ENCODE measurements around the gene CASP4.
"Not testable (repeated sequence)": the region's sequence is repeated elsewhere in the genome, so short reads cannot be mapped to it uniquely, and the experiment has no call there.

Gene CASP4

DNA sequence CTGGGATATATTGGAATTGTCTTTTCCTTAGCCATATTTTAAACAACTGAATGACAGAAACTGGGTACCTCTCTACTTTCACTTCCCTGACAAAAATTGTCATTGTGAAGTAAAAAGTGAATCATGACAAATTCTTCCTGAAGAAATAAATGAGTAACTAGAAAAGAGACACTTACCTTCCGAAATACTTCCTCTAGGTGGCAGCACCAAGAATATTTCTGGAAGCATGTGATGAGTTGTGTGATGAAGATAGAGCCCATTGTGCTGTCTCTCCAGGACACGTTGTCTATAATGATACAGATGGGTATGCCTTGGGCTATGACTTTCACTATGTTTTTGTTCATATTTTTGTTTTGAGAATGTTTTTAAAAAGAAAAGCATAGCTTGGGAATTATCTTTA lies 21.5 kb downstream of the CASP4 start:
- peak in 1 of 2 experiments; percentile 18 for DNase-seq

DNA sequence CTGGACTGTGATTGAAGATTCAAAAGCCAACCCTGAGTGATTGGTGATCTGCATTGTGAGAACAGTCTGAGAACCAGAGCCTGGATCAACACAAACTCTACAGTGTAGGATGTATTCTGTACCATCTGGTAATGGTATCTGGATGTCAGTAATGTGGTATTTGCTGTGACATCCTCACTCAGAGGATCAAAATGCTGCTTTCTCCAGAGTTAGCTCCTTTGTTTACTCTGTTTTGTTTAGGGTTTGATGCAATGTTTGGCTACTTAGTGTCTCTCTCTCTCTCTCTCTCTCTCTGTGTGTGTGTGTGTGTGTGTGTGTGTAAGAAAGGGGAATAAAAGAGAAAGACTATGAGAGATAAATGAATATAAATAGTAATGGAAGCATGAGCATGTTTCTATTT lies 24.3 kb downstream of the CASP4 start:
- DNase-seq, result no peak

DNA sequence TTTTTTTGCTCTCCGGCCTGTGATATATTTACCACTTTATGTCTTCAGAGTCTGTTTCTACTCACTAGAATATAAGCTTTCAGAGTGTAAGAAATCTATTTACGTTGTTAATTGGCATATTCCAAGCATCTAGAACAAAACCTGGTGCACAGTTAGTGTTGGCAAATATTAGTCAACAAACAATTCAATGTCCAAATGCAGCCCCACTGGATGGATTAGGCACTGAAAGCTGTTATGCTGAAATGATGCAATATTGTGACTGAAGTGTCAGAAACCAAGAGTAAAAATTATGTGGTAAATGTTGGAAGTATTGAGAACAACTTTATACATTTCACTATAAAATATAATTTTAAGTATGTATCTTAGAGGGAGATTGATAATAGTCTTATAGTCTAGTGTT lies 24.8 kb downstream of the CASP4 start:
- no peak for DNase-seq

DNA sequence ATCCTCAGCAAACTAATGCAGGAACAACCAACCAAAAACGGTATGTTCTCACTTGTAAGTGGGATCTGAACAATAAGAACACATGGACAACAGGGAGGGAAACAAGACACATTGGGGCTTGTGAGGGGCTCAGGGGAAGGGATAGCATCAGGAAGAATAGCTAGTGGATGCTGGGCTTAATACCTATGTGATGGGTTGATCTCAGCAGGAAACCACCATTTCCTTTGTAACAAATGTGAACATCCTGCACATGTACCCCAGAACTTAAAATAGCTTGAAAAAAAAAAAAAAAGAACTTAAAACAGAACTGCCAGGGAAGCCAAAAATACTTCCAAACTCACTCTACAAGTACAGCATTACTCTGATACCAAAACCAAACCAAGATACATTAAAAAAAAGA lies 33.8 kb downstream of the CASP4 start:
- no peak for DNase-seq

DNA sequence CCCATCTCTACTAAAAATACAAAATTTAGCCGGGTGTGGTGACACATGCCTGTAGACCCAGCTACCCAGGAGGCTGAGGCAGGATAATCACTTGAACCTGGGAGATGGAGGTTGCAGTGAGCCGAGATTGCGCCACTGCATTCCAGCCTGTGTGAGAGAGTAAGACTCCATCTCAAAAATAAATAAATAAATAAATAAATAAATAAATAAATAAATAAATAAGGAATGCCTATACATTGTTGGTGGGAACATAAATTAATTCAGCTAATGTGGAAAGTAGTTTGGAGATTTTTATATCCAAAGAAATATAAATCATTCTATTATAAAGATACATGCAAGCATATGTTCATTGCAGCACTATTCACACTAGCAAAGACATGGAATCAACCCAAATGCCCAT lies 34.3 kb downstream of the CASP4 start:
- not testable (repeated sequence) for DNase-seq

GRCh38 chr11:104928811-104929210 lies 39.6 kb downstream of the CASP4 start:
- DNase-seq, result no peak

GRCh38 chr11:104926771-104927611 lies 41.4 kb downstream of the CASP4 start:
- no peak for DNase-seq

- DNase-seq, result no peak
These were observed 42.5 kb downstream of the CASP4 start for GRCh38 chr11:104925850-104926249.

GRCh38 chr11:104918113-104918824 lies 50.1 kb downstream of the CASP4 start:
- DNase-seq, result no peak

DNA sequence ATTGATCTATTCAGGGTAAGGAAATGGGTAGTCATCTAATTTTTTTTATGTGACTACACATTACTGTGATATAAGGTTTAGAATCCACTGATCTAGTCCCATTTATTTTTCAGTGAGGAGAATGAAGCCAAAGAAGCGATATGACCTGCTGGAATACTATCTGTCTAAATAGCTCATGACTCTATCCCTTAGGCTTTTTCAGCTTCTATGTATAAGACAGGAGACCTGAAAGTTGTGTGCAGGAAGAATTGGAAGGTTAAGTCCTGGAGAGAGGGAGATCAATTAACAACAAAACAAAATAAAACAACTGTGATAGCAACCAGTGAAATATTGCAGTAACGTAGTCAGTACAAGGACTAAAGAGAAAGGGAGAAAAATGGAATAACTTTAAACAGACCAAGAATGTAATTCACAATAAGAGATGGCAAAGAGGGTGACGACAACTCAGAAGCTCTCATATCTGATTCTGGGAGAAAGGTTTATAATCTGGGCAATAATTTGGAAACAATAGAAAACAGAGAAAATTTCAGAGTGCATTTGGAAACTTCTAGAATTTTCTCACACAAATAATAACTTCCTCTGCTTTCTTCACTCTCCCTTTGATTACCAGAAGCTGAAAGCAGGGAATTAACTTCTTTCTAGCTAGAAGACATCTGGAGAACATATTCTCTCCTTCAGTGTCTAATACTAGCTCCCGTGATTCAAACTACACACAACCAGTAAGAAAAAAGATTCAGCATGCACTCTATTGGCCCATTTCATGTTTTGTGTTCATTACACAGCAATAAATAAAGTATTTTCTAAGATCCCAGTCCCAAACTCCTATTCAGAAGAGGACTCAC lies 50.9 kb downstream of the CASP4 start:
- no peak for DNase-seq

DNA sequence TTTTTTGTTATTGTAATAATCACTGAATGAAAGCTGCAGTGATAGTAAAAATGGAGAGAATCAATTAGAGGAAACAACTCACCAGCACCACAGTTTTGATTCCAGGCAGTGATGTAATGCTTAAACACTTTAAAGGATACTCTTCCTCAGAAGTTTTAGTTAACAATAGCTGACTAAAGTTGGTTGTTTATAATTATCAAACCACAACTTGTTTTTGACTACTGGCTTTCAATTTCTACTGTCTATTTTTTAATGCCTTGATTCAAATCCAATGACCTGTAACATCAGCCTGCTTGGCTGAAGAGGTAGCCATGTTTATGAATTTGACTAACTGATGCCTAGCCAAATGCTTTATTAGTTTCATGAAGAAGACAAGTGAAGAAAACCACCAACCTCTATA lies 51.9 kb downstream of the CASP4 start:
- no peak for DNase-seq

- DNase-seq, result no peak
These were observed 56.3 kb downstream of the CASP4 start for GRCh38 chr11:104912102-104912501.

- DNase-seq, result no peak
These were observed 60.2 kb downstream of the CASP4 start for GRCh38 chr11:104908186-104908531.

GRCh38 chr11:104907521-104908185 lies 60.7 kb downstream of the CASP4 start:
- DNase-seq, result no peak

- no peak for DNase-seq
These were observed 63.1 kb downstream of the CASP4 start for GRCh38 chr11:104905271-104905670.

DNA sequence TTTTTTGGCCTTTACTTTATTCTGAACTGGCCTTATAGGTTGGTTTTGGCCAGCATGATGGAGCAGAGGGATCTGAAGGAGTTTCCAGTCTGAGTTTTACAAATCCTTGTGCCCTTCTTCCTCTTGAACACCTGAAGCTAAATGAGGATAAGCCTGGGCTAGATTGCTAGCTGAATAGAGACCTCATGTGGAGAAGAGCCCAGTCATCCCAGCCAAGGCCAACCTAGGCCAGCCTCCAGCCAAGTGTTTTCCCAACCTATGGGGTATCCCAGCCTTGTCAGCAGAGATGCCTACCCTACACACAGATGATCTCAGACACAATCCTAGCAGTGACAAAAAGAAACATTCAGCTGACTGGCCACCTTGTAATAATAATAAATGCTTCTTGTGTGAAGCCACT lies 69.1 kb downstream of the CASP4 start:
- DNase-seq, result no peak

DNA sequence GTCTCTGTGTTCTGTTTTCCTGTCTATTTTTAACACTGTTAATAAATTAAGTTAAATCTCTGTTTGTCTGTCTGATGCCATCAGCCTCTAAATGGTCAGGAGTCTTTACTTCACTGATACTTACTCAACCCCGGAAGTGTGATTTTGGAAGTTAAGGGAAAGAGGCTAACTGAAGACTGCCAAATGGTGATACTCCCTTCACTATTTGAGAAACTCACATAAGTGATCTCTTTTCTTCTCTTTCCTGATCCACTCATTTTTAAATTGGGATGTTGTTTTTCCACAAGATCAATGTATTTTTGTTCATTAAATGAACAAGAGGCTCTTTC lies 69.7 kb downstream of the CASP4 start:
- DNase-seq, result no peak

GRCh38 chr11:104897891-104898684 lies 70.3 kb downstream of the CASP4 start, which contains the start of gene CASP12:
TSS of gene CASP12 (minus strand) at chr11:104898460.
- DNase-seq, result no peak

GRCh38 chr11:104895634-104896033 lies 72.7 kb downstream of the CASP4 start:
- no peak for DNase-seq

DNA sequence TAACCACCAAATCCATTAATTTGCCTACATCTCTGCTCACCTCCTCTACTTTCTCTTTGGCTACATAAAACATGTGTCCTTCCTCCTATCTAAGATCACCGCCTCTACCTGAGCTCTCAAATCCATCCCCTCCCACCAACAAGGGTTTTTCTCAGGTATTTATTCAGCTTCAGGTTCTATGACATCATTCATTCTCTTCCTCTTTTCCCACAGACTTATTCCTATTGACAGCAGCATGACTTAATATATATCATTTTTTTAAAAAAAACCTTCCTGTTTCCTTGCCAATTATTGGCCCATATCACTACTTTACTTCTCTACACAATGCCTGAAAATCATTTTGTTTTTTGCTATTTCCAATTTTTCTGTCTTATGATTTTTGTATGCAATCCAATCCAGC lies 74.5 kb downstream of the CASP4 start:
- DNase-seq, result no peak

Data from NCI-H187 (cell line).